Lower lobe of right lung (tissue), 2 donors: ENCODE measurements around the gene SHMT2. TPM values are rescaled to one million over a fixed set of nuclear protein-coding genes. Genes with fewer than 3 reads are reported as not detected.
A peak's percentile ranks its signal among the peaks of the same experiment; 100 is the strongest.

Experiments used
- ATAC-seq, 2 donors: fragments of 200-7000 bp; cut with Tn5 transposase; one replicate each; pipeline ENCODE4 v1.9.1; 2020 to 2022; ENCODE audit warnings: mild to moderate bottlenecking in 2 of 2, moderate library complexity in 2 of 2
- DNase-seq: peaks from one replicate; pipeline ENCODE4 v3.0.0-alpha.2; 2020
- H3K27ac ChIP-seq: fragments of 200-600 bp; one replicate; pipeline ENCODE4 v1.8.0; 2022
- H3K27me3 ChIP-seq: fragments of 200-600 bp; one replicate; pipeline ENCODE4 v1.8.0; 2022; ENCODE audit warnings: low read depth
- H3K36me3 ChIP-seq: fragments of 200-600 bp; one replicate; pipeline ENCODE4 v1.8.0; 2022; ENCODE audit warnings: mild to moderate bottlenecking
- H3K4me1 ChIP-seq: fragments of 200-600 bp; one replicate; pipeline ENCODE4 v1.8.0; 2022
- H3K4me3 ChIP-seq: fragments of 200-600 bp; one replicate; pipeline ENCODE4 v1.8.0; 2022; ENCODE audit warnings: mild to moderate bottlenecking
- H3K9me3 ChIP-seq: fragments of 200-600 bp; one replicate; pipeline ENCODE4 v1.8.0; 2022
- CTCF ChIP-seq: fragments of 200-600 bp; IDR thresholded peaks from one replicate; pipeline ENCODE4 v1.8.0; 2022; ENCODE audit warnings: antibody characterized with exemption, mild to moderate bottlenecking
- intact Hi-C: fragments of 100-400 bp; cut with DNase I; formaldehyde crosslinking; loops from one replicate; pipeline ENCODE4 v1.11.0; 2022
- long read RNA-seq: library from polyadenylated mRNA; unstranded; transcript quantifications from one replicate; pipeline ENCODE4 v2.0.0, GENCODE V29; 2021
- total RNA-seq: library from RNA; stranded (reverse); fragmentation: NEBNext Ultra II Directional; extraction: Animal tissue kit (Norgen Biotek cat#: 25700); gene quantifications from one replicate; pipeline ENCODE4 v1.2.1, GENCODE V29; 2021
- donor health status: DM: no; HTN: yes; CAD: no; lungs with severe emphysema.

Gene SHMT2
- 66.6 TPM for total RNA-seq
- long read RNA-seq, transcript SHMT2-201 (12 exons, 2,537 nt), result major isoform, 53 of 97 reads
- long read RNA-seq, partial matches to known transcripts, result 29 of 97 reads
- long read RNA-seq, other reads (novel, unspliced or antisense), result 9 of 97 reads

- Histone ChIP-seq H3K27me3 (peaks cover 27% of the 10 kb centered on the region), H3K4me1 (peaks cover 43% of the 10 kb centered on the region), H3K27ac (peak within 1 kb of the TSS; percentile 61), H3K36me3 (peaks cover 34% of the 10 kb centered on the region), H3K9me3 (no peaks in the 10 kb centered on the region), H3K4me3 (peak within 1 kb of the TSS; percentile 58)
- TF ChIP-seq CTCF, result no peak
- intact Hi-C loops, result no loop called here
- ATAC-seq (peak; percentile 83 to 89), DNase-seq (peak; percentile 96)
These were observed at the start of gene SHMT2 for GRCh38 chr12:57229634-57230380. TSS of gene SHMT2 (plus strand) at chr12:57229711. CDS start at chr12:57229779, 68 bp downstream.

DNA sequence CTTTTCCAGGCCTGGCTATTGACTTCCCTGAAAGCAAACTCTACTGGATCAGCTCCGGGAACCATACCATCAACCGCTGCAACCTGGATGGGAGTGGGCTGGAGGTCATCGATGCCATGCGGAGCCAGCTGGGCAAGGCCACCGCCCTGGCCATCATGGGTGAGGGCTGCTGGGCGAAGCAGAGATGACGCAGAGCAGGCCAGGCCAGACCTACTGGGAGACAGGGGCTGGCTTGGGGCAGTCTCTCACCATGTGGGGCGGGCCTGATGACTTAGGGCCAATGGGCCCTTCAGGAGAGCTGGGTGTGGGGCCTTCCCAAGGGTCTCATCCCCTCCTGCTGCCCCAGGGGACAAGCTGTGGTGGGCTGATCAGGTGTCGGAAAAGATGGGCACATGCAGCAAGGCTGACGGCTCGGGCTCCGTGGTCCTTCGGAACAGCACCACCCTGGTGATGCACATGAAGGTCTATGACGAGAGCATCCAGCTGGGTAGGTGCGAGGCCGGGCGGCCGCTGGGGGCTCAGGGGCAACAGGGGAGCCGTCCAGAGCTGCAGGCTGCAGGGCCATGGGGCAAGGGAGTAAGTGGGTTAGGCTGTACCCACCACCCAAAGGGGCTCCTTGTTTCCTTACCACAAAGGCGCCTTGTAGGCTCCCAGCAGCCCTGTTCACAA lies 49.1 kb upstream of the SHMT2 start:
- no peak for ATAC-seq
- intact Hi-C loops, result no loop called here
- Histone ChIP-seq H3K4me1 (no peaks in the 10 kb centered on the region), H3K27me3 (no peaks in the 10 kb centered on the region), H3K4me3 (no peak overlapping the region), H3K9me3 (no peaks in the 10 kb centered on the region), H3K36me3 (peaks cover 98% of the 10 kb centered on the region), H3K27ac (no peak overlapping the region)
- TF ChIP-seq CTCF, result no peak
- DNase-seq, result no peak

DNA sequence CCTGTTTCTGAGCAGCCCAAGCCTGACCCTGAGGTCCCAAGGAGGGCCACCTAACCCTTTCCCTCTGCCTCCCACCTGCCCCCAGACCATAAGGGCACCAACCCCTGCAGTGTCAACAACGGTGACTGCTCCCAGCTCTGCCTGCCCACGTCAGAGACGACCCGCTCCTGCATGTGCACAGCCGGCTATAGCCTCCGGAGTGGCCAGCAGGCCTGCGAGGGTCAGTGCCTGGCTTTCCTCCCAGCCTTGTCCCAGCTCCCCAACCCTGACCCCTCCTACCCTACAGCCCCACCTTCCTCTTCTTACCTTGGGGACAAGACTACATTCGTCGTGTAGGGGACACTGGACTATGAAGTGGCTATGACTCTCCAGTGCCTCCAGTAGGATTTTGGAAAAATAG lies 48.4 kb upstream of the SHMT2 start:
- no peak overlapping the region for H3K27ac ChIP-seq
- no peak for TF ChIP-seq CTCF
- intact Hi-C loops, result no loop called here
- DNase-seq (no peak), ATAC-seq (no peak)
- H3K27me3 ChIP-seq, result no peaks in the 10 kb centered on the region
- peaks cover 98% of the 10 kb centered on the region for H3K36me3 ChIP-seq
- no peak overlapping the region for H3K4me3 ChIP-seq
- H3K9me3 ChIP-seq, result no peaks in the 10 kb centered on the region
- H3K4me1 ChIP-seq, result no peaks in the 10 kb centered on the region

GRCh38 chr12:57181561-57182155 lies 47.9 kb upstream of the SHMT2 start:
- no peak for ATAC-seq
- H3K27ac ChIP-seq, result no peak overlapping the region
- DNase-seq, result no peak
- no peaks in the 10 kb centered on the region for H3K4me1 ChIP-seq
- no peak for TF ChIP-seq CTCF
- H3K27me3 ChIP-seq, result no peaks in the 10 kb centered on the region
- intact Hi-C loops, result no loop called here
- no peaks in the 10 kb centered on the region for H3K9me3 ChIP-seq
- H3K4me3 ChIP-seq, result no peak overlapping the region
- H3K36me3 ChIP-seq, result peaks cover 98% of the 10 kb centered on the region

GRCh38 chr12:57182918-57183575 lies 46.5 kb upstream of the SHMT2 start:
- Histone ChIP-seq H3K27me3 (no peaks in the 10 kb centered on the region), H3K4me1 (no peaks in the 10 kb centered on the region), H3K27ac (no peak overlapping the region), H3K4me3 (no peak overlapping the region), H3K36me3 (peaks cover 98% of the 10 kb centered on the region), H3K9me3 (no peaks in the 10 kb centered on the region)
- TF ChIP-seq CTCF, result peak; percentile 90
- peak; percentile 81 for DNase-seq
- intact Hi-C loops, result no loop called here
- ATAC-seq, result peak; percentile 89
